Measurements from ENCODE around the gene SLC25A4.
A peak's percentile ranks its signal among the peaks of the same experiment; 100 is the strongest.
"Not testable (repeated sequence)": the region's sequence is repeated elsewhere in the genome, so short reads cannot be mapped to it uniquely, and the experiment has no call there.

The SLC25A4 gene

DNA sequence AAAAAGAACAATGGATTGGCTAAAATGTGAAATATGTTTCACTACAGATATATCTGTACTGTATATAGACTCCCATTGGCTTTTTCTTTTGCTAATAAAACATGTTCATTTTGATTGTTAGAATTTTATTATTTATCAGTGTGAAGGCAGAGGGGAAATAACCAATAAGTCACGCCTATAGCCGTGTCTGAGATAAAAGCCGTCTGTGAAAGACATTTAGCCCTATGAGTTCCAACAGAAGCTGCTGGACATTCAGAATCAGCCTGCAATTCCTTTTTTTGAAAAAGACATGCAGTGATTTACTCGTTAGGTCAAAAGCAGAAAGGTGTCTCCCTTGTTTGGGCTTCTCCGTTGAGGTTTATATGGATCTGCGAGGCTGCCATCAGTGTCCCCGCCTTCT, 24.2 kb upstream of the SLC25A4 start:
- DNase-seq (ENCODE audit: insufficient read length, low spot score) (no peak), FAIRE-seq (no peak)
- TF ChIP-seq POLR2A (IDR thresholded peaks at IDR 0.05; ENCODE audit: low read depth, low read length) (no peak), TAF1 (IDR thresholded peaks at IDR 0.05; ENCODE audit: low read depth, low read length) (no peak), PAX5 (IDR thresholded peaks at IDR 0.05; ENCODE audit: insufficient read depth, low read length, severe bottlenecking) (no peak), POLR2AphosphoS5 (IDR thresholded peaks at IDR 0.05; ENCODE audit: low read depth, low read length) (no peak)

DNA sequence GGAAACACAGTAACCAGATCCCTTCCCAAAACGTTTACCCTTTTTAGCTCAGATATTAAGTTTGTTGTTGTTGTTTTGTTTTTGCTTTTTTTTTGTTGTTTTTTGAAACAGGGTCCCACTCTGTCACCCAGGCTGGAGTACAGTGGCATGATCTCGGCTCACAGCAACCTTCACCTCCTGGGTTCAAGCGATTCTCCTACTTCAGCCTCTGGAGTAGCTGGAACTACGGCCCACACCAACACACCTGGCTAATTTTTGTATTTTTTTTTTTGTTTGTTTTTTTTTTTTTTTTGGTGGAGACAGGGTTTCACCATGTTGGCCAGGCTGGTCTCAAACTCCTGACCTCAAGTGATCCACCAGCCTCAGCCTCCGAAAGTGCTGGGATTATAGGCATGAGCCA, 23.6 kb upstream of the SLC25A4 start:
- DNase-seq (ENCODE audit: insufficient read length, low spot score); FAIRE-seq: not testable (repeated sequence)

DNA sequence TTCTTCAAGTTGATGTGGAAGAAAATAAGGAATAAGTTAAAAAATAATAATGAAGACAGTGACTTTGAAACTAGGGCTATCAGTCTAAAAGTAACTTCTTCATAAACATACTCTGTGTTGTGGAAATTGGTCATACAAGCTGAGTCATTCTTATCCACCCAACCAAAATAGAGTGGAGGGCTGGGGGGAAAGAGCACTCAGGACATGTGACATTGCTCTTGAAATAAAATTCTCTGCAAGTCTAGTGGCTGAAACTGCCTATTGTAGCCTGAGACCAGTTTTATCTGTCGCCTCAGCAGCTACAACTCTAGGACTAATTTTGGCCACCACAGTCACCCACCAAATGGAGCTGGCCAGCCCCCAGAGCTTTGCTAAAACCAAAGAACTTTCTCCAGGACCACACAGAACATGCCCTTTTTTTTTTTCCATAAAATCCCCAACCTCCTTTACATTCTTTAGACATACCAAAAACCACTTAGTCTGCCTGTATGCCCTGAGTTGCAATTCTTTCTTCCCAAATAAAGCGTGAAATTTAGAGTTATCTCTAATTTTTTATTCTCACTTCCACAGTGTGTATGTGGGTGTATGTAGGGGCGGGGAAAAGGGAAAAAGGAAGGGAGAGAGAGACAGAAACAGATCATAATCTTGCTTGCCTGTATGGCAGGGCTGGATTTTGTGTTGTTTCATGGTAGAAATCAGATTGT, 23.0 kb upstream of the SLC25A4 start:
- peak; percentile 28 for FAIRE-seq

DNA sequence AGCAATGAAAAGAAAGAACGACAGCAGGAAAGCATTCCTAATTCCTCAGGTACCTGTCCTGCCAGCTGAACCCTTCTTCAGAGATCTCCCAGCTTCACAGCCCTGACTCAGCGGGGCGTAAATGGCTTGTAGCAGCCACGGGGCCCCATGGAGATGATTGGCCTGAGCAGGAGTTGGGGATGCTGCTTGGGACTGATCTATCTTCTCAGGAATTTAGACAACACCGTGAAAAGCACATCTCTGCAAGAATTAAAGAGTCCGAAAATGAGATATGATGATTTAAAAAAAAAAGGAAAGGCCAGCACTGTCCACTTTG, 22.5 kb upstream of the SLC25A4 start:
- no peak for FAIRE-seq
- TF ChIP-seq TAF1 (IDR thresholded peaks at IDR 0.05; ENCODE audit: low read depth, low read length) (no peak), POU2F2 (IDR thresholded peaks at IDR 0.05; ENCODE audit: low read depth, low read length) (no peak), POLR2AphosphoS5 (IDR thresholded peaks at IDR 0.05; ENCODE audit: low read depth, low read length) (no peak), POLR2A (IDR thresholded peaks at IDR 0.05; ENCODE audit: low read depth, low read length) (no peak)

More for the DNA sequence above, 23.0 kb upstream of the SLC25A4 start:
- no peak for DNase-seq (ENCODE audit: insufficient read length, low spot score)
- TF ChIP-seq SPI1 (IDR thresholded peaks at IDR 0.05; ENCODE audit: low read depth, low read length) (no peak), TAF1 (IDR thresholded peaks at IDR 0.05; ENCODE audit: low read depth, low read length) (no peak), PAX5 (IDR thresholded peaks at IDR 0.05; ENCODE audit: insufficient read depth, low read length, severe bottlenecking) (no peak), POU2F2 (IDR thresholded peaks at IDR 0.05; ENCODE audit: low read depth, low read length) (no peak), POLR2AphosphoS5 (IDR thresholded peaks at IDR 0.05; ENCODE audit: low read depth, low read length) (no peak)

DNA sequence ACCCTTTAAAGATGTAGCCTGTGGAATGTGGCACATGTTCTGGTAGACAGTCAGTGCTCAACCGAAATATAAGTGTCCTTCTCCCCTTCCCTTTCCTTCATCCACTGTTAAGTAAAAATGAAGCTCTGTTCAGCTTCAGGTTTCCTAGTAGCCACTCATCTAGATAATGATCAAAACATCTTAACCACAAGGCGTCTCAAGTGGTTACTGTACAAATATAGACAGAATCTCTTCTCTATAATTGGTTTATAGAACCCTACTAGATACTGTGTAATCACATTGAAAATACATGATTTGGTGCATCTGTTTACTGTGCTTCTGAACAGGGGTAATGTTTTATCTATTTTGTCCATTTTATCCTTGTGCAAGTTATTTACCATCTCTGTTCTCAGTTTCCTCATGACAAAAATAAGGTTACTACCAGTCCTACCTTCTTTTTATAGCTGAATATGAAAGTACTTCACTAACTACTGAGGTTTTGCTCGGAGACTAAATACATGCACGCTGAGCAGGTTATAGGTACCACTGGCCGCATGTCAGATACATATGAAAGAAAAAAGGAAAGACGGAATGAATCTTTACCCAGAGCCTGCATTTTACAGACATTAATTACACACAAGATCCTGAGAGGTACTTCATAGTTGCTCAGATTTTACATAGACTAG, 20.3 kb upstream of the SLC25A4 start:
- TF ChIP-seq PAX5 (IDR thresholded peaks at IDR 0.05; ENCODE audit: insufficient read depth, low read length, severe bottlenecking), result no peak
- TF ChIP-seq POLR2A (IDR thresholded peaks at IDR 0.05; ENCODE audit: low read depth, low read length), result no peak
- TF ChIP-seq POU2F2 (IDR thresholded peaks at IDR 0.05; ENCODE audit: low read depth, low read length), result no peak
- no peak for TF ChIP-seq SPI1 (IDR thresholded peaks at IDR 0.05; ENCODE audit: low read depth, low read length)
- no peak for TF ChIP-seq TAF1 (IDR thresholded peaks at IDR 0.05; ENCODE audit: low read depth, low read length)
- no peak for TF ChIP-seq POLR2AphosphoS5 (IDR thresholded peaks at IDR 0.05; ENCODE audit: low read depth, low read length)
- FAIRE-seq (peak; percentile 71), DNase-seq (ENCODE audit: insufficient read length, low spot score) (no peak)

More for the DNA sequence above, 22.5 kb upstream of the SLC25A4 start:
- DNase-seq (ENCODE audit: insufficient read length, low spot score), result no peak

DNA sequence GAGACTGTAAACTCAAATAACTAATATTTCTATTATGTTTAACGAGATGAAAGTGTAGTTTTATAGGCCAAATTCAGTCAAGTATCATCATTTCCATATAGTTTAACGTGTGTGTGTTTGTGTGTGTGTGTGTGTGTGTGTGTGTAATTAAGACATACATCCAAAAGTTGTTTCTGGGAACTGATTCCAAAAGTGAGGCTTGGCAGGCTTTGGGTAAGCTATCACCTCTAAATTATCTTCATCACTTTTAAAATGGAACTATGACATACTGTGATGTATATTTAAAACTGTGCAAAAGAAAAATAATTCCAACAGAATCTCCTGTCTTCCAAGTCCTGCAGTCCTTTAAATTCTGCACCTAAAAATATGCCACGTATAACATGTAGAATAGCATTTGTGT, 19.1 kb upstream of the SLC25A4 start:
- TF ChIP-seq POLR2AphosphoS5 (IDR thresholded peaks at IDR 0.05; ENCODE audit: low read depth, low read length) (no peak), POU2F2 (IDR thresholded peaks at IDR 0.05; ENCODE audit: low read depth, low read length) (no peak)
- FAIRE-seq, result no peak
- no peak for DNase-seq (ENCODE audit: insufficient read length, low spot score)

- FAIRE-seq (no peak), DNase-seq (ENCODE audit: insufficient read length, low spot score) (peak; percentile 48)
- TF ChIP-seq TAF1 (IDR thresholded peaks at IDR 0.05; ENCODE audit: low read depth, low read length) (no peak), POLR2A (IDR thresholded peaks at IDR 0.05; ENCODE audit: low read depth, low read length) (no peak), POLR2AphosphoS5 (IDR thresholded peaks at IDR 0.05; ENCODE audit: low read depth, low read length) (no peak), SPI1 (IDR thresholded peaks at IDR 0.05; ENCODE audit: low read depth, low read length) (no peak), PAX5 (IDR thresholded peaks at IDR 0.05; ENCODE audit: insufficient read depth, low read length, severe bottlenecking) (no peak), POU2F2 (IDR thresholded peaks at IDR 0.05; ENCODE audit: low read depth, low read length) (no peak)
These were observed 15.8 kb upstream of the SLC25A4 start for GRCh38 chr4:185127021-185127925.

GRCh38 chr4:185128272-185129119, 14.6 kb upstream of the SLC25A4 start:
- FAIRE-seq (peak; percentile 58), DNase-seq (ENCODE audit: insufficient read length, low spot score) (peak; percentile 51)
- TF ChIP-seq POU2F2 (IDR thresholded peaks at IDR 0.05; ENCODE audit: low read depth, low read length), result no peak
- no peak for TF ChIP-seq POLR2A (IDR thresholded peaks at IDR 0.05; ENCODE audit: low read depth, low read length)
- no peak for TF ChIP-seq SPI1 (IDR thresholded peaks at IDR 0.05; ENCODE audit: low read depth, low read length)

GRCh38 chr4:185134307-185134869, 8.7 kb upstream of the SLC25A4 start:
- TF ChIP-seq POLR2AphosphoS5 (IDR thresholded peaks at IDR 0.05; ENCODE audit: low read depth, low read length) (no peak), SPI1 (IDR thresholded peaks at IDR 0.05; ENCODE audit: low read depth, low read length) (no peak), TAF1 (IDR thresholded peaks at IDR 0.05; ENCODE audit: low read depth, low read length) (no peak), POU2F2 (IDR thresholded peaks at IDR 0.05; ENCODE audit: low read depth, low read length) (no peak), POLR2A (IDR thresholded peaks at IDR 0.05; ENCODE audit: low read depth, low read length) (no peak), PAX5 (IDR thresholded peaks at IDR 0.05; ENCODE audit: insufficient read depth, low read length, severe bottlenecking) (no peak)
- peak; percentile 92 for FAIRE-seq
- DNase-seq (ENCODE audit: insufficient read length, low spot score), result no peak

All from GM12891 (cell line).